Measurements from ENCODE around the gene BEAN1. TPM values are rescaled to one million over a fixed set of nuclear protein-coding genes. Genes with fewer than 3 reads are reported as not detected.

Gene BEAN1, protein sequence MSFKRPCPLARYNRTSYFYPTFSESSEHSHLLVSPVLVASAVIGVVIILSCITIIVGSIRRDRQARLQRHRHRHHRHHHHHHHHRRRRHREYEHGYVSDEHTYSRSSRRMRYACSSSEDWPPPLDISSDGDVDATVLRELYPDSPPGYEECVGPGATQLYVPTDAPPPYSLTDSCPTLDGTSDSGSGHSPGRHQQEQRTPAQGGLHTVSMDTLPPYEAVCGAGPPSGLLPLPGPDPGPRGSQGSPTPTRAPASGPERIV
- total RNA-seq (under 1 TPM in 1 of 4 donors, not detected in 3; 0.41 TPM), polyA plus RNA-seq (under 1 TPM in 1 of 3 donors, not detected in 2; 0.35 TPM)

DNA sequence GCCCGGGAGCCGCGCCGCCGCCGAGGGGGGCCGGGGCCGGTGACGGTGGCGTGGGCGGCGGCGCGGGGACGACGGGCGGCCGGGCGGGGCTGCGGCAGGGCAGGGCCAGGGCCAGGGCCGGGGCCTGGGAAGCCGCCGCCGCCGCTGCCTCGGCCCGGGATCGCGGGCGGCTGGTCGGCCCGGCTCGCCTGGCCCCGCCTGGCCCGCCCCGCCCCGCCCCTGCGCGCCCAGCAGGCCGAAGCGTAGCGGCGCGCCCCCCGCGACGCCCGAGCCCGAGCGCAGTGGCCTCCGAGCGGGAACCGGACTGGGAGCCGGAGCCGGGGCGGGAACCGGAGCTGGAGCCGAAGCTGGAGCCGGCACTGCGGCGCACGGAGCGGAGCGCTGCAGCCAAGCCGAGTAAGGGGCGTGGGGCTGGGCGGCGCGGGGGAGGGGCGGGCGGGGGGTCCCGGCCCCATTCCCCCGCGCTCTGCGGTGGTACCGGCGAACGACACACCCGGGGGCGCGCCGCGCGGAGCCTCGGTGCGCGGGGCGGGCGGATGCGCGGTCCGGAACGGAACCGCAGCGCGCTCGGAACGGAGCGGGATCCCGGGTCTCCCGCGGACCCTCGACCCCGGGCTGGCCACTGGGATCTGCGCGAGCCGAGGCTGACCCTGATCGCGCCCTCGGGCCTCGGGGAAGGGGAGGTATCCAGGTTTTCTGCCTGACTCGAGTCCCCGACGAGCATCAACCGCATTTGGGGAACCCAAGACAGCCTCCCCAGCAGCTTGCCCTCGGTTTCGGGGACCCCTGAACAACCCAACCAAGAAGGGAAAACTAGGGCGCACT is at the start of gene BEAN1:
Gene BEAN1 (plus strand): TSS at position 260 of the 825 bp plus-strand sequence. CDS start 10,382 bp downstream, outside the sequence.
- TF ChIP-seq POLR2A (IDR thresholded peaks at IDR 0.05) (no peak), POLR2AphosphoS5 (IDR thresholded peaks at IDR 0.05) (no peak), EP300 (IDR thresholded peaks at IDR 0.05) (no peak)
- TF ChIP-seq, protein P1, sequence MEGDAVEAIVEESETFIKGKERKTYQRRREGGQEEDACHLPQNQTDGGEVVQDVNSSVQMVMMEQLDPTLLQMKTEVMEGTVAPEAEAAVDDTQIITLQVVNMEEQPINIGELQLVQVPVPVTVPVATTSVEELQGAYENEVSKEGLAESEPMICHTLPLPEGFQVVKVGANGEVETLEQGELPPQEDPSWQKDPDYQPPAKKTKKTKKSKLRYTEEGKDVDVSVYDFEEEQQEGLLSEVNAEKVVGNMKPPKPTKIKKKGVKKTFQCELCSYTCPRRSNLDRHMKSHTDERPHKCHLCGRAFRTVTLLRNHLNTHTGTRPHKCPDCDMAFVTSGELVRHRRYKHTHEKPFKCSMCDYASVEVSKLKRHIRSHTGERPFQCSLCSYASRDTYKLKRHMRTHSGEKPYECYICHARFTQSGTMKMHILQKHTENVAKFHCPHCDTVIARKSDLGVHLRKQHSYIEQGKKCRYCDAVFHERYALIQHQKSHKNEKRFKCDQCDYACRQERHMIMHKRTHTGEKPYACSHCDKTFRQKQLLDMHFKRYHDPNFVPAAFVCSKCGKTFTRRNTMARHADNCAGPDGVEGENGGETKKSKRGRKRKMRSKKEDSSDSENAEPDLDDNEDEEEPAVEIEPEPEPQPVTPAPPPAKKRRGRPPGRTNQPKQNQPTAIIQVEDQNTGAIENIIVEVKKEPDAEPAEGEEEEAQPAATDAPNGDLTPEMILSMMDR (IDR thresholded peaks at IDR 0.05): no peak
- DNase-seq: peak; percentile 52
- H3K4me3 ChIP-seq: peak within 1 kb of the TSS in 3 of 4 donors; percentile 38 to 57 (median 52)
- no peaks in the 10 kb centered on the region for H3K36me3 ChIP-seq
- WGBS, 2 donors: 1% methylated on average over 118 of the region's 118 CpGs
- H3K4me1 ChIP-seq: peaks cover 0 to 21% (median 17%) of the 10 kb centered on the region in 4 donors
- peaks cover 26 to 68% (median 47%) of the 10 kb centered on the region in 3 donors for H3K27me3 ChIP-seq
- H3K27ac ChIP-seq: no peak within 1 kb of the TSS
- H3K9me3 ChIP-seq: no peaks in the 10 kb centered on the region
- intact Hi-C loops (cut with DNase I): no loop called here

DNA sequence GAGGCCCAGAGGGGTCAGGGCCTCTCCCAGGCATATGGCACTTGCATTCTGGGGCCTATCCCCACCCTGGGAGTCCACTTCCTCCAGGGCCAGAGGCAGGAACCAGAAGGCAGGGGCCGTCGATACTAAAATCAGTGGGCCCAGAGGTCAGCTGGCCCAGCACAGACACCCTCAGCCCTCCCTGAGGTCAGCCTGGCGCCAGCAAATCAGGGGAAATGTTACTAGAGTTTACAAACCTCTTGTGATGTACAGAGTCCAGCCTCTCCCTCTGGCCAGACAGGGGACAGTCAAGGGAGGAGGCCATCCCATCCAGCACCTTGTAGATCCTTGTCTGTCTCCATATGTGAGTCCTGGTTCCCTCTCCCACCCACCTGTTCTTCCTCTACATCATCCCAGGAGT is 49.8 kb upstream of the BEAN1 start:
- no peaks in the 10 kb centered on the region for H3K4me1 ChIP-seq
- H3K9me3 ChIP-seq: no peaks in the 10 kb centered on the region
- TF ChIP-seq POLR2A (IDR thresholded peaks at IDR 0.05): no peak
- TF ChIP-seq EP300 (IDR thresholded peaks at IDR 0.05): no peak
- TF ChIP-seq, protein P1 (IDR thresholded peaks at IDR 0.05): no peak
- TF ChIP-seq POLR2AphosphoS5 (IDR thresholded peaks at IDR 0.05): no peak
- no peak for DNase-seq
- no peaks in the 10 kb centered on the region for H3K27me3 ChIP-seq
- H3K36me3 ChIP-seq: no peaks in the 10 kb centered on the region
- 81 to 87% methylated on average over 3 of the region's 3 CpGs for WGBS, 2 donors
- no peak overlapping the region for H3K4me3 ChIP-seq
- intact Hi-C loops (cut with DNase I): no loop called here
- H3K27ac ChIP-seq: peak overlapping the region in 2 of 4 donors; percentile 20 to 21

DNA sequence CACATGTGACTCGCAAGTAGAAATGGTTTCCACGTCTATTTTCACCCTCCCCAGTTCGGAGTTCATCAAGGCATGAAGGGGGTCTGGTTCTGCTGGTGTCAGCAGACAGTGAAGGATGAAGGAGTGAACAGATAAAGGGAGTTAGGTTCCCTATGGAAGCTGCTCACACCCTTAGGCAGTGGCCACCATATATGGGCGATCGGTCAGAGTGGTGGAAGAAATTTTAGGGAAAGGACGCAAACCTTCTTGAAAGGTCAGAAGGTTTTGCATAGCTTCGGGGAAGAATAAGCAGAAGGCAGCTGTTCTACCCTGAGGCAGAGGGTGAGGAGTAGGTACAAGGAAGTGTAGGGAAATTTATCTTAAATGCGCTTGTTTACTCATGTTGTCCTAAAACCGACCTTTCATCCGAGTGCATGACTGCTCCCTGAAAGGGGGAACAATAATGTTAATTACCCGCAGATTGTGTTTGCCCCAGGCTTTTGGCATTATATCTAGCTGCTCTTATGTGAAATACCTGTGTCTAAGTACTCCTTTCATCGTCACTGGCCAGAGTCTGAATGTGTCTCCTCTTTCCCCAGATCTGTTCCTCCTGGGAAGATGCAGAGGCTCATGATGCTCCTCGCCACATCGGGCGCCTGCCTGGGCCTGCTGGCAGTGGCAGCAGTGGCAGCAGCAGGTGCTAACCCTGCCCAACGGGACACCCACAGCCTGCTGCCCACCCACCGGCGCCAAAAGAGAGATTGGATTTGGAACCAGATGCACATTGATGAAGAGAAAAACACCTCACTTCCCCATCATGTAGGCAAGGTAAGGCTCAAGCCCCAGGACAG is 48.1 kb upstream of the BEAN1 start:
- no peak overlapping the region for H3K4me3 ChIP-seq
- intact Hi-C loops (cut with DNase I): no loop called here
- H3K9me3 ChIP-seq: no peaks in the 10 kb centered on the region
- no peaks in the 10 kb centered on the region for H3K36me3 ChIP-seq
- TF ChIP-seq POLR2A (IDR thresholded peaks at IDR 0.05) (no peak), POLR2AphosphoS5 (IDR thresholded peaks at IDR 0.05) (no peak), EP300 (IDR thresholded peaks at IDR 0.05) (no peak)
- TF ChIP-seq, protein P1 (IDR thresholded peaks at IDR 0.05): no peak
- no peak overlapping the region for H3K27ac ChIP-seq
- H3K27me3 ChIP-seq: no peaks in the 10 kb centered on the region
- 60 to 80% methylated on average over 18 of the region's 18 CpGs for WGBS, 2 donors
- DNase-seq: no peak
- H3K4me1 ChIP-seq: no peaks in the 10 kb centered on the region

DNA sequence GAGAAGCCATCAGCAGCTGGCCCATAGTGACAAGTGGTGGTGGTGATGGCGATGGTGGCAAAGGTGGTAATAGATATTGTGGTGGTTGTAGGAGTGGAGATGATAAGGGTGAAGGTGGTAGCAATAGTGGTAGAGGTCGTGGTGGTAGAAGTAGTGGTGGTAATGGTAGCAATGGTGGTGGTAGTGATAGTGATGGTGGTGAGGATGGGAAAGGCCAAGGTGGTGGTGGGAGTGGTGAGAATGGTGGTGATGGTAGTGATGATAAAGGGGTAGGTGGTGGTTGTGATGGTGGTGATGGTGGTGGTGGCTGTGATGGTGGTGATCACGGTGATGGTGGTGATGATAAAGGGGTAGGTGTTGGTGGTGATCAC is 47.5 kb upstream of the BEAN1 start:
- intact Hi-C loops (cut with DNase I): no loop called here
- H3K36me3 ChIP-seq: no peaks in the 10 kb centered on the region
- H3K27ac ChIP-seq: no peak overlapping the region
- WGBS, 2 donors: 90 to 92% methylated on average over 3 of the region's 3 CpGs
- H3K27me3 ChIP-seq: no peaks in the 10 kb centered on the region
- no peak for DNase-seq
- H3K4me1 ChIP-seq: no peaks in the 10 kb centered on the region
- no peak overlapping the region for H3K4me3 ChIP-seq
- H3K9me3 ChIP-seq: no peaks in the 10 kb centered on the region
- no peak for TF ChIP-seq POLR2A (IDR thresholded peaks at IDR 0.05)
- TF ChIP-seq, protein P1 (IDR thresholded peaks at IDR 0.05): no peak
- TF ChIP-seq POLR2AphosphoS5 (IDR thresholded peaks at IDR 0.05): no peak
- TF ChIP-seq EP300 (IDR thresholded peaks at IDR 0.05): no peak
